ENCODE data around the gene C11orf86. TPM values are rescaled to one million over a fixed set of nuclear protein-coding genes. Genes with fewer than 3 reads are reported as not detected.
A peak's percentile ranks its signal among the peaks of the same experiment; 100 is the strongest.
"Not testable (repeated sequence)": the region's sequence is repeated elsewhere in the genome, so short reads cannot be mapped to it uniquely, and the experiment has no call there.

The C11orf86 gene
- total and polyA plus RNA-seq, 4 experiments from 2014 or later, result not detected

- H3K4me3 ChIP-seq (ENCODE audit: low read length in 2 of 2), result no peak overlapping the region
- ChIA-PET POLR2A (ENCODE audit: partially characterized antibody) (no interaction called here), CTCF (ENCODE audit: partially characterized antibody) (no interaction called here)
- peaks cover 5% of the 10 kb centered on the region for H3K4me1 ChIP-seq (ENCODE audit: insufficient read depth, low read length)
- H3K27ac Mint-ChIP-seq, result no peak overlapping the region
- H3K4me1 Mint-ChIP-seq, result peaks cover 0 to 7% (median 4%) of the 10 kb centered on the region in 4 donors
- no peaks in the 10 kb centered on the region for H3K36me3 ChIP-seq (ENCODE audit: insufficient read depth, low read length)
- intact Hi-C loops (cut with micrococcal nuclease), result no loop called here
- H3K9me3 Mint-ChIP-seq, result peaks cover 0 to 11% (median 4%) of the 10 kb centered on the region in 8 donors
- peaks cover 2 to 12% of the 10 kb centered on the region in 2 donors for H3K27me3 Mint-ChIP-seq
- no peak for DNase-seq
- H3K9me3 ChIP-seq (ENCODE audit: control insufficient read depth in 1 of 2, low read length in 2 of 2), result peaks cover 0 to 3% of the 10 kb centered on the region in 2 donors
- peaks cover 0 to 3% of the 10 kb centered on the region in 2 donors for H3K36me3 Mint-ChIP-seq
- H3K27me3 ChIP-seq (ENCODE audit: insufficient read depth, low read length), result no peaks in the 10 kb centered on the region
- no peak overlapping the region for H3K27ac ChIP-seq (ENCODE audit: low read depth, low read length)
- no peak overlapping the region for H3K4me3 Mint-ChIP-seq
These were observed 7.0 kb downstream of the C11orf86 start for GRCh38 chr11:66981976-66982578.

- CTCF ChIA-PET (ENCODE audit: partially characterized antibody), result no interaction called here
These were observed 8.3 kb downstream of the C11orf86 start for GRCh38 chr11:66983275-66983924.

GRCh38 chr11:66985508-66986177 is 10.5 kb downstream of the C11orf86 start:
- H3K27me3 ChIP-seq (ENCODE audit: insufficient read depth, low read length), result no peaks in the 10 kb centered on the region
- ChIA-PET CTCF (ENCODE audit: partially characterized antibody) (no interaction called here), POLR2A (ENCODE audit: partially characterized antibody) (no interaction called here)
- H3K36me3 ChIP-seq (ENCODE audit: insufficient read depth, low read length), result no peaks in the 10 kb centered on the region
- Mint-ChIP-seq H3K27me3 (peaks cover 3 to 18% of the 10 kb centered on the region in 2 donors), H3K4me1 (peaks cover 0 to 9% (median 5%) of the 10 kb centered on the region in 4 donors), H3K4me3 (no peak overlapping the region), H3K27ac (no peak overlapping the region), H3K9me3 (no peaks in the 10 kb centered on the region), H3K36me3 (no peaks in the 10 kb centered on the region)
- no peaks in the 10 kb centered on the region for H3K9me3 ChIP-seq (ENCODE audit: control insufficient read depth in 1 of 2, low read length in 2 of 2)
- peaks cover 5% of the 10 kb centered on the region for H3K4me1 ChIP-seq (ENCODE audit: insufficient read depth, low read length)
- no peak overlapping the region for H3K4me3 ChIP-seq (ENCODE audit: low read length in 2 of 2)
- DNase-seq, result no peak
- intact Hi-C loops (cut with micrococcal nuclease), result no loop called here
- no peak overlapping the region for H3K27ac ChIP-seq (ENCODE audit: low read depth, low read length)

More at GRCh38 chr11:66983275-66983924, 8.3 kb downstream of the C11orf86 start:
- Mint-ChIP-seq H3K27me3 (peaks cover 2 to 13% of the 10 kb centered on the region in 2 donors), H3K4me1 (peaks cover 0 to 8% (median 5%) of the 10 kb centered on the region in 4 donors), H3K27ac (no peak overlapping the region), H3K9me3 (peaks cover 0 to 8% (median 4%) of the 10 kb centered on the region in 8 donors), H3K36me3 (peaks cover 0 to 3% of the 10 kb centered on the region in 2 donors), H3K4me3 (no peak overlapping the region)
- POLR2A ChIA-PET (ENCODE audit: partially characterized antibody), result no interaction called here
- intact Hi-C loops (cut with micrococcal nuclease), result no loop called here
- H3K4me3 ChIP-seq (ENCODE audit: low read length in 2 of 2), result no peak overlapping the region
- no peaks in the 10 kb centered on the region for H3K27me3 ChIP-seq (ENCODE audit: insufficient read depth, low read length)
- peaks cover 5% of the 10 kb centered on the region for H3K4me1 ChIP-seq (ENCODE audit: insufficient read depth, low read length)
- peaks cover 0 to 3% of the 10 kb centered on the region in 2 donors for H3K9me3 ChIP-seq (ENCODE audit: control insufficient read depth in 1 of 2, low read length in 2 of 2)
- H3K36me3 ChIP-seq (ENCODE audit: insufficient read depth, low read length), result no peaks in the 10 kb centered on the region
- DNase-seq, result no peak
- no peak overlapping the region for H3K27ac ChIP-seq (ENCODE audit: low read depth, low read length)

GRCh38 chr11:66986178-66986545 is 11.1 kb downstream of the C11orf86 start:
- no peak overlapping the region for H3K4me3 ChIP-seq (ENCODE audit: low read length in 2 of 2)
- intact Hi-C loops (cut with micrococcal nuclease), result no loop called here
- H3K27ac Mint-ChIP-seq, result no peak overlapping the region
- H3K9me3 Mint-ChIP-seq, result no peaks in the 10 kb centered on the region
- no peak for DNase-seq
- H3K36me3 Mint-ChIP-seq, result no peaks in the 10 kb centered on the region
- H3K4me3 Mint-ChIP-seq, result no peak overlapping the region
- H3K4me1 Mint-ChIP-seq, result peaks cover 0 to 9% (median 5%) of the 10 kb centered on the region in 4 donors
- H3K27me3 ChIP-seq (ENCODE audit: insufficient read depth, low read length), result no peaks in the 10 kb centered on the region
- H3K36me3 ChIP-seq (ENCODE audit: insufficient read depth, low read length), result no peaks in the 10 kb centered on the region
- POLR2A ChIA-PET (ENCODE audit: partially characterized antibody), result no interaction called here
- peaks cover 3 to 18% of the 10 kb centered on the region in 2 donors for H3K27me3 Mint-ChIP-seq
- no peak overlapping the region for H3K27ac ChIP-seq (ENCODE audit: low read depth, low read length)
- H3K4me1 ChIP-seq (ENCODE audit: insufficient read depth, low read length), result peaks cover 5% of the 10 kb centered on the region
- CTCF ChIA-PET (ENCODE audit: partially characterized antibody), result no interaction called here
- no peaks in the 10 kb centered on the region for H3K9me3 ChIP-seq (ENCODE audit: control insufficient read depth in 1 of 2, low read length in 2 of 2)

GRCh38 chr11:66987158-66987620 is 12.1 kb downstream of the C11orf86 start:
- Histone ChIP-seq H3K27ac (ENCODE audit: low read depth, low read length) (no peak overlapping the region), H3K4me3 (ENCODE audit: low read length in 2 of 2) (no peak overlapping the region), H3K4me1 (ENCODE audit: insufficient read depth, low read length) (peaks cover 1% of the 10 kb centered on the region), H3K36me3 (ENCODE audit: insufficient read depth, low read length) (no peaks in the 10 kb centered on the region), H3K27me3 (ENCODE audit: insufficient read depth, low read length) (no peaks in the 10 kb centered on the region), H3K9me3 (ENCODE audit: control insufficient read depth in 1 of 2, low read length in 2 of 2) (no peaks in the 10 kb centered on the region)
- no peak for DNase-seq
- ChIA-PET POLR2A (ENCODE audit: partially characterized antibody) (no interaction called here), CTCF (ENCODE audit: partially characterized antibody) (no interaction called here)
- no peak overlapping the region for H3K27ac Mint-ChIP-seq
- H3K9me3 Mint-ChIP-seq, result no peaks in the 10 kb centered on the region
- peaks cover 3 to 19% of the 10 kb centered on the region in 2 donors for H3K27me3 Mint-ChIP-seq
- no peaks in the 10 kb centered on the region for H3K36me3 Mint-ChIP-seq
- peaks cover 0 to 5% (median 2%) of the 10 kb centered on the region in 4 donors for H3K4me1 Mint-ChIP-seq
- intact Hi-C loops (cut with micrococcal nuclease), result no loop called here
- H3K4me3 Mint-ChIP-seq, result no peak overlapping the region

- intact Hi-C loops (cut with micrococcal nuclease), result no loop called here
- no peak for DNase-seq
- no peaks in the 10 kb centered on the region for H3K4me1 ChIP-seq (ENCODE audit: insufficient read depth, low read length)
- no peaks in the 10 kb centered on the region for H3K36me3 ChIP-seq (ENCODE audit: insufficient read depth, low read length)
- Mint-ChIP-seq H3K9me3 (no peaks in the 10 kb centered on the region), H3K27me3 (peaks cover 3 to 15% of the 10 kb centered on the region in 2 donors), H3K4me1 (peaks cover 0 to 3% (median 1%) of the 10 kb centered on the region in 4 donors), H3K27ac (no peak overlapping the region), H3K4me3 (peak overlapping the region in 1 of 8 donors; percentile 5), H3K36me3 (no peaks in the 10 kb centered on the region)
- no peak overlapping the region for H3K27ac ChIP-seq (ENCODE audit: low read depth, low read length)
- no peaks in the 10 kb centered on the region for H3K9me3 ChIP-seq (ENCODE audit: control insufficient read depth in 1 of 2, low read length in 2 of 2)
- no peak overlapping the region for H3K4me3 ChIP-seq (ENCODE audit: low read length in 2 of 2)
- ChIA-PET POLR2A (ENCODE audit: partially characterized antibody) (no interaction called here), CTCF (ENCODE audit: partially characterized antibody) (no interaction called here)
- H3K27me3 ChIP-seq (ENCODE audit: insufficient read depth, low read length), result no peaks in the 10 kb centered on the region
These were observed 13.0 kb downstream of the C11orf86 start for GRCh38 chr11:66987924-66988637.

- H3K27me3 Mint-ChIP-seq, result peaks cover 3 to 18% of the 10 kb centered on the region in 2 donors
- H3K27ac Mint-ChIP-seq; H3K4me3 Mint-ChIP-seq; H3K27me3 ChIP-seq (ENCODE audit: insufficient read depth, low read length); H3K9me3 Mint-ChIP-seq; H3K4me1 Mint-ChIP-seq; H3K4me3 ChIP-seq (ENCODE audit: low read length in 2 of 2); H3K9me3 ChIP-seq (ENCODE audit: control insufficient read depth in 1 of 2, low read length in 2 of 2); H3K36me3 Mint-ChIP-seq; intact Hi-C loops (cut with micrococcal nuclease); POLR2A ChIA-PET (ENCODE audit: partially characterized antibody); H3K4me1 ChIP-seq (ENCODE audit: insufficient read depth, low read length); CTCF ChIA-PET (ENCODE audit: partially characterized antibody); H3K27ac ChIP-seq (ENCODE audit: low read depth, low read length); H3K36me3 ChIP-seq (ENCODE audit: insufficient read depth, low read length); DNase-seq: not testable (repeated sequence)
These were observed 13.6 kb downstream of the C11orf86 start for GRCh38 chr11:66988741-66989140.
